ENCODE results near the gene ALDH7A1.
A peak's percentile ranks its signal among the peaks of the same experiment; 100 is the strongest.

Gene ALDH7A1

GRCh38 chr5:126501448-126501847 is 93.6 kb downstream of the ALDH7A1 start:
- Histone ChIP-seq H3K4me2 (ENCODE audit: low read length) (no peak overlapping the region), H2AFZ (ENCODE audit: low read length) (no peak overlapping the region), H3K9me3 (ENCODE audit: low read length) (no peaks in the 10 kb centered on the region), H3K4me1 (ENCODE audit: insufficient read depth, low read length, severe bottlenecking) (no peaks in the 10 kb centered on the region), H3K9ac (ENCODE audit: low read length) (no peak overlapping the region), H3K79me2 (ENCODE audit: insufficient read depth, low read length) (no peaks in the 10 kb centered on the region), H3K27ac (ENCODE audit: low read depth, low read length, poor library complexity, severe bottlenecking) (no peak overlapping the region), H3K4me3 (ENCODE audit: low read depth, low read length, poor library complexity, severe bottlenecking) (no peak overlapping the region), H3K36me3 (ENCODE audit: insufficient read depth, low read length) (no peaks in the 10 kb centered on the region), H3K27me3 (ENCODE audit: insufficient read depth, low read length) (no peaks in the 10 kb centered on the region), H3F3A (ENCODE audit: insufficient read depth, low read length) (no peaks in the 10 kb centered on the region), H3K9me2 (ENCODE audit: low read depth, low read length) (no peaks in the 10 kb centered on the region), H4K20me1 (ENCODE audit: insufficient read depth, low read length) (no peaks in the 10 kb centered on the region)
- TF ChIP-seq EZH2 (IDR thresholded peaks at IDR 0.05; ENCODE audit: borderline replicate concordance, low read length) (no peak), CTCF (IDR thresholded peaks at IDR 0.05; ENCODE audit: low read length) (no peak)

GRCh38 chr5:126499853-126500342 is 95.1 kb downstream of the ALDH7A1 start:
- Histone ChIP-seq H3K4me3 (ENCODE audit: low read depth, low read length, poor library complexity, severe bottlenecking) (no peak overlapping the region), H3K79me2 (ENCODE audit: insufficient read depth, low read length) (no peaks in the 10 kb centered on the region), H3F3A (ENCODE audit: insufficient read depth, low read length) (no peaks in the 10 kb centered on the region), H3K4me1 (ENCODE audit: insufficient read depth, low read length, severe bottlenecking) (no peaks in the 10 kb centered on the region), H3K9ac (ENCODE audit: low read length) (no peak overlapping the region), H3K4me2 (ENCODE audit: low read length) (no peak overlapping the region), H3K27ac (ENCODE audit: low read depth, low read length, poor library complexity, severe bottlenecking) (no peak overlapping the region), H3K27me3 (ENCODE audit: insufficient read depth, low read length) (no peaks in the 10 kb centered on the region), H3K9me2 (ENCODE audit: low read depth, low read length) (no peaks in the 10 kb centered on the region), H2AFZ (ENCODE audit: low read length) (no peak overlapping the region), H3K9me3 (ENCODE audit: low read length) (no peaks in the 10 kb centered on the region), H3K36me3 (ENCODE audit: insufficient read depth, low read length) (no peaks in the 10 kb centered on the region), H4K20me1 (ENCODE audit: insufficient read depth, low read length) (no peaks in the 10 kb centered on the region)
- TF ChIP-seq EZH2 (IDR thresholded peaks at IDR 0.05; ENCODE audit: borderline replicate concordance, low read length) = no peak
- peak; percentile 84 for TF ChIP-seq CTCF (IDR thresholded peaks at IDR 0.05; ENCODE audit: low read length)

- H3K9me3 ChIP-seq (ENCODE audit: low read length) = no peaks in the 10 kb centered on the region
- no peaks in the 10 kb centered on the region for H3K36me3 ChIP-seq (ENCODE audit: insufficient read depth, low read length)
- no peak overlapping the region for H3K9ac ChIP-seq (ENCODE audit: low read length)
- H3F3A ChIP-seq (ENCODE audit: insufficient read depth, low read length) = no peaks in the 10 kb centered on the region
- H3K4me1 ChIP-seq (ENCODE audit: insufficient read depth, low read length, severe bottlenecking) = no peaks in the 10 kb centered on the region
- H3K4me3 ChIP-seq (ENCODE audit: low read depth, low read length, poor library complexity, severe bottlenecking) = no peak overlapping the region
- no peak overlapping the region for H3K4me2 ChIP-seq (ENCODE audit: low read length)
- H3K9me2 ChIP-seq (ENCODE audit: low read depth, low read length) = no peaks in the 10 kb centered on the region
- no peak overlapping the region for H3K27ac ChIP-seq (ENCODE audit: low read depth, low read length, poor library complexity, severe bottlenecking)
- H2AFZ ChIP-seq (ENCODE audit: low read length) = no peak overlapping the region
- no peak for TF ChIP-seq CTCF (IDR thresholded peaks at IDR 0.05; ENCODE audit: low read length)
- no peaks in the 10 kb centered on the region for H3K79me2 ChIP-seq (ENCODE audit: insufficient read depth, low read length)
- H4K20me1 ChIP-seq (ENCODE audit: insufficient read depth, low read length) = no peaks in the 10 kb centered on the region
- no peaks in the 10 kb centered on the region for H3K27me3 ChIP-seq (ENCODE audit: insufficient read depth, low read length)
Observed at GRCh38 chr5:126499278-126499677, 95.7 kb downstream of the ALDH7A1 start.

All from OCI-LY1 (cell line).